Trophoblast cell (in vitro differentiated cells and primary cell): ENCODE data around the gene ADGRB3.

Source experiments
- DNase-seq, 2 donors: peaks; one replicate each; pipeline ENCODE4 v3.0.0-alpha.2; 2016
- H2AFZ ChIP-seq: 2 replicates; pipeline ENCODE4 v1.6.1; 2013; ENCODE audit warnings: low read length, moderate library complexity, mild to moderate bottlenecking; ENCODE audit not compliant: insufficient read depth, poor library complexity
- H2AK5ac ChIP-seq: 2 replicates; pipeline ENCODE4 v1.6.1; 2013; ENCODE audit warnings: mild to moderate bottlenecking, low read length
- H2BK120ac ChIP-seq: 2 replicates; pipeline ENCODE4 v1.6.1; 2013; ENCODE audit warnings: low read length, mild to moderate bottlenecking, moderate library complexity; ENCODE audit not compliant: insufficient read depth, poor library complexity
- H2BK12ac ChIP-seq: 2 replicates; pipeline ENCODE4 v1.6.1; 2013; ENCODE audit warnings: mild to moderate bottlenecking, low read length, moderate library complexity
- H2BK5ac ChIP-seq: 2 replicates; pipeline ENCODE4 v1.6.1; 2013; ENCODE audit warnings: low read length, low read depth, moderate library complexity, mild to moderate bottlenecking; ENCODE audit not compliant: poor library complexity
- H3K14ac ChIP-seq: 2 replicates; pipeline ENCODE4 v1.6.1; 2013; ENCODE audit warnings: mild to moderate bottlenecking, low read length
- H3K18ac ChIP-seq: 2 replicates; pipeline ENCODE4 v1.6.1; 2013; ENCODE audit warnings: mild to moderate bottlenecking, low read length
- H3K23ac ChIP-seq: 2 replicates; pipeline ENCODE4 v1.6.1; 2013; ENCODE audit warnings: low read length
- H3K27ac ChIP-seq: 2 replicates; pipeline ENCODE4 v1.5.1; 2013; ENCODE audit warnings: low read depth, mild to moderate bottlenecking, inconsistent platforms, low read length, moderate library complexity
- H3K27me3 ChIP-seq: 2 replicates; pipeline ENCODE4 v1.6.1; 2013; ENCODE audit warnings: inconsistent platforms, mild to moderate bottlenecking, low read length, moderate library complexity; ENCODE audit not compliant: insufficient read depth
- H3K36me3 ChIP-seq, 2 experiments: 1 replicate in 1 of 2; 2 replicates in 1 of 2; pipeline ENCODE4 v1.6.1; 2013; ENCODE audit warnings: low read length in 2 of 2, mild to moderate bottlenecking in 2 of 2, moderate library complexity in 1 of 2; ENCODE audit not compliant: insufficient read depth in 2 of 2, control insufficient read depth in 1 of 2
- H3K4ac ChIP-seq: 2 replicates; pipeline ENCODE4 v1.6.1; 2013; ENCODE audit warnings: low read depth, mild to moderate bottlenecking, low read length, moderate library complexity
- H3K4me1 ChIP-seq, 2 experiments: 1 replicate in 1 of 2; 2 replicates in 1 of 2; pipeline ENCODE4 v1.6.1; 2013; ENCODE audit warnings: low read length in 2 of 2, mild to moderate bottlenecking in 2 of 2, moderate library complexity in 1 of 2; ENCODE audit not compliant: insufficient read depth in 2 of 2, control insufficient read depth in 1 of 2
- H3K4me2 ChIP-seq: 2 replicates; pipeline ENCODE4 v1.6.1; 2013; ENCODE audit warnings: inconsistent platforms, mild to moderate bottlenecking, low read length, moderate library complexity
- H3K4me3 ChIP-seq: 2 replicates; pipeline ENCODE4 v1.5.1; 2013; ENCODE audit warnings: mild to moderate bottlenecking, low read depth, low read length, inconsistent platforms
- H3K79me1 ChIP-seq: one replicate; pipeline ENCODE4 v1.6.1; 2013; ENCODE audit warnings: low read length
- H3K79me2 ChIP-seq: 2 replicates; pipeline ENCODE4 v1.6.1; 2013; ENCODE audit warnings: low read length, mild to moderate bottlenecking; ENCODE audit not compliant: control insufficient read depth, insufficient read depth, poor library complexity
- H3K9ac ChIP-seq: 2 replicates; pipeline ENCODE4 v1.6.1; 2013; ENCODE audit warnings: mild to moderate bottlenecking, low read length
- H3K9me3 ChIP-seq: 2 replicates; pipeline ENCODE4 v1.6.1; 2013; ENCODE audit warnings: low read depth, mild to moderate bottlenecking, control low read depth, inconsistent platforms, low read length; ENCODE audit not compliant: insufficient read depth
- H4K12ac ChIP-seq: 2 replicates; pipeline ENCODE4 v1.6.1; 2013; ENCODE audit warnings: low read depth, mild to moderate bottlenecking, low read length, moderate library complexity
- H4K8ac ChIP-seq: 2 replicates; pipeline ENCODE4 v1.6.1; 2013; ENCODE audit warnings: low read depth, mild to moderate bottlenecking, low read length, moderate library complexity
- H4K91ac ChIP-seq: one replicate; pipeline ENCODE4 v1.6.1; 2013; ENCODE audit warnings: low read depth, mild to moderate bottlenecking, low read length, moderate library complexity
- WGBS: extraction: QIAGEN DNeasy Blood & Tissue Kit; methylation state at CpG from one replicate; pipeline ENCODE4 v1.1.7; 2013; ENCODE audit warnings: missing lambda C conversion rate; ENCODE audit not compliant: insufficient read length, insufficient coverage; ENCODE audit errors: extremely low coverage; 5-methylcytosine and 5-hydroxymethylcytosine counted together

Gene ADGRB3

GRCh38 chr6:69102416-69102815 lies 467.3 kb downstream of the ADGRB3 start:
- H3K14ac ChIP-seq, result no peak overlapping the region
- no peak overlapping the region for H3K23ac ChIP-seq
- H2AK5ac ChIP-seq, result no peak overlapping the region
- no peaks in the 10 kb centered on the region for H3K79me2 ChIP-seq
- no peak overlapping the region for H3K9ac ChIP-seq
- no peak for DNase-seq
- no CpG with 5 or more reads among the region's 2 CpGs for WGBS
- H3K4me1 ChIP-seq, result no peaks in the 10 kb centered on the region
- no peak overlapping the region for H3K18ac ChIP-seq
- no peak overlapping the region for H4K8ac ChIP-seq
- H3K4me2 ChIP-seq, result no peak overlapping the region
- H4K91ac ChIP-seq, result no peak overlapping the region
- no peak overlapping the region for H3K4ac ChIP-seq
- no peaks in the 10 kb centered on the region for H3K79me1 ChIP-seq
- no peak overlapping the region for H2BK120ac ChIP-seq
- no peak overlapping the region for H2AFZ ChIP-seq
- H2BK12ac ChIP-seq, result no peak overlapping the region
- H3K27ac ChIP-seq, result no peak overlapping the region
- no peak overlapping the region for H2BK5ac ChIP-seq
- no peaks in the 10 kb centered on the region for H3K27me3 ChIP-seq
- H4K12ac ChIP-seq, result no peak overlapping the region
- no peaks in the 10 kb centered on the region for H3K9me3 ChIP-seq
- H3K36me3 ChIP-seq, result no peaks in the 10 kb centered on the region
- no peak overlapping the region for H3K4me3 ChIP-seq

GRCh38 chr6:69105288-69105687 lies 470.2 kb downstream of the ADGRB3 start:
- no peak overlapping the region for H3K4ac ChIP-seq
- no peak overlapping the region for H3K18ac ChIP-seq
- no peaks in the 10 kb centered on the region for H3K4me1 ChIP-seq
- H3K79me1 ChIP-seq, result no peaks in the 10 kb centered on the region
- H2AK5ac ChIP-seq, result no peak overlapping the region
- H2BK120ac ChIP-seq, result no peak overlapping the region
- H2BK12ac ChIP-seq, result peak overlapping the region; percentile 71
- no peak overlapping the region for H2AFZ ChIP-seq
- H4K12ac ChIP-seq, result no peak overlapping the region
- H3K4me2 ChIP-seq, result no peak overlapping the region
- no CpG with 5 or more reads among the region's 3 CpGs for WGBS
- DNase-seq, result no peak
- H3K27ac ChIP-seq, result no peak overlapping the region
- H3K36me3 ChIP-seq, result no peaks in the 10 kb centered on the region
- no peak overlapping the region for H4K8ac ChIP-seq
- H2BK5ac ChIP-seq, result no peak overlapping the region
- no peaks in the 10 kb centered on the region for H3K9me3 ChIP-seq
- H3K9ac ChIP-seq, result no peak overlapping the region
- no peaks in the 10 kb centered on the region for H3K27me3 ChIP-seq
- H4K91ac ChIP-seq, result no peak overlapping the region
- no peak overlapping the region for H3K4me3 ChIP-seq
- H3K79me2 ChIP-seq, result no peaks in the 10 kb centered on the region
- no peak overlapping the region for H3K14ac ChIP-seq
- no peak overlapping the region for H3K23ac ChIP-seq

GRCh38 chr6:69106511-69106910 lies 471.4 kb downstream of the ADGRB3 start:
- no CpG with 5 or more reads among the region's 3 CpGs for WGBS
- Histone ChIP-seq H3K4ac (no peak overlapping the region), H4K8ac (no peak overlapping the region), H3K4me3 (no peak overlapping the region), H2BK12ac (no peak overlapping the region), H3K79me2 (no peaks in the 10 kb centered on the region), H3K36me3 (no peaks in the 10 kb centered on the region), H4K12ac (no peak overlapping the region), H3K4me1 (no peaks in the 10 kb centered on the region), H2AFZ (no peak overlapping the region), H3K9ac (no peak overlapping the region), H3K14ac (no peak overlapping the region), H4K91ac (no peak overlapping the region), H3K27ac (no peak overlapping the region), H2BK120ac (no peak overlapping the region), H3K9me3 (no peaks in the 10 kb centered on the region), H2AK5ac (no peak overlapping the region), H3K27me3 (no peaks in the 10 kb centered on the region), H3K79me1 (no peaks in the 10 kb centered on the region), H3K23ac (no peak overlapping the region), H2BK5ac (no peak overlapping the region), H3K4me2 (no peak overlapping the region), H3K18ac (no peak overlapping the region)
- DNase-seq, result no peak

- WGBS, result no CpG with 5 or more reads among the region's 2 CpGs
- H3K9me3 ChIP-seq, result no peaks in the 10 kb centered on the region
- no peak overlapping the region for H3K9ac ChIP-seq
- H3K4me3 ChIP-seq, result no peak overlapping the region
- H3K27me3 ChIP-seq, result no peaks in the 10 kb centered on the region
- no peak overlapping the region for H3K18ac ChIP-seq
- H3K23ac ChIP-seq, result no peak overlapping the region
- H3K4me1 ChIP-seq, result no peaks in the 10 kb centered on the region
- no peak overlapping the region for H2BK5ac ChIP-seq
- H2AFZ ChIP-seq, result no peak overlapping the region
- H4K12ac ChIP-seq, result no peak overlapping the region
- no peak overlapping the region for H2AK5ac ChIP-seq
- DNase-seq, result no peak
- no peak overlapping the region for H3K14ac ChIP-seq
- no peaks in the 10 kb centered on the region for H3K79me2 ChIP-seq
- H2BK120ac ChIP-seq, result no peak overlapping the region
- H3K4ac ChIP-seq, result no peak overlapping the region
- H4K8ac ChIP-seq, result no peak overlapping the region
- no peaks in the 10 kb centered on the region for H3K79me1 ChIP-seq
- H3K36me3 ChIP-seq, result no peaks in the 10 kb centered on the region
- no peak overlapping the region for H4K91ac ChIP-seq
- no peak overlapping the region for H3K4me2 ChIP-seq
- no peak overlapping the region for H2BK12ac ChIP-seq
- H3K27ac ChIP-seq, result no peak overlapping the region
Measured at GRCh38 chr6:69111301-69111700, 476.2 kb downstream of the ADGRB3 start.
